Stimulated activated CD4-positive, alpha-beta T cell treated with anti-CD3 and anti-CD28 coated beads, Interleukin-15, amount 100 ng/mL, for 48 hours (primary cell): ENCODE results near the gene LTBP2.

Experiments used
- DNase-seq, 2 donors: peaks; one replicate each; pipeline ENCODE4 v3.0.0-alpha.2; 2020; ENCODE audit warnings: low read depth in 2 of 2

Gene LTBP2

DNA sequence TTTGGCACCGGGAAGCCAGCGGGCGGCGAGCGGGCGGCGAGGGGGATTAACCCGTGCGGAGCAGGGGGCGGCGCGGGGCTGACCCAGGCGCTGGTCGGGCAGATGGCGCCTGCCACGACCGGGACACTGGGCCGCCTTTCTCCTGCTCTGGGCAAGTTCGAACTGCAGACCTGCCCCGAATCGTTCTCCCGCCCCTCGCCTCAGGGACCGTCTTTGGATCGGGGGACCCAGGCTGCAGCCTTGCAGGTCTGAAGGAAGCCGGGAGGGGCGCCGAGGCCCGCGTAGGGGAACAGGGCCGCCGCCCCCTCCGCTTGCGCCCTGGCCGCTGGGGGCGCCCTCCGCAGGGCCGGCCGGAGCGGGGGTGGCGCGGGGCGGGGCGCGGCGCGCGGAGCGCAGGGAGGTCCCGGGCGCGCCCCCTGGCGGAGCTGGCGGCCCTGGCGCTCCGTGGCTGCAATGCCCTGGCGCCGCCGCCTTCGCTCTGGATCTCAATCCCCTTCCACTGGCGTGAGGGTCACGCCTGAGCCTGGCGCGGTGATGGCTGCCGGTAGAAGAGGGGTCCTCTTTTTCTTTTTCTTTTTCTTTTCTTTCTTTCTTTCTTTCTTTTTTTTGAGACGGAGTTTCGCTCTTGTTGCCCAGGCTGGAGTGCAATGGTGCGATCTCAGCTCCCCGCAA is 449 bp upstream of the LTBP2 start:
- peak; percentile 59 to 74 for DNase-seq

DNA sequence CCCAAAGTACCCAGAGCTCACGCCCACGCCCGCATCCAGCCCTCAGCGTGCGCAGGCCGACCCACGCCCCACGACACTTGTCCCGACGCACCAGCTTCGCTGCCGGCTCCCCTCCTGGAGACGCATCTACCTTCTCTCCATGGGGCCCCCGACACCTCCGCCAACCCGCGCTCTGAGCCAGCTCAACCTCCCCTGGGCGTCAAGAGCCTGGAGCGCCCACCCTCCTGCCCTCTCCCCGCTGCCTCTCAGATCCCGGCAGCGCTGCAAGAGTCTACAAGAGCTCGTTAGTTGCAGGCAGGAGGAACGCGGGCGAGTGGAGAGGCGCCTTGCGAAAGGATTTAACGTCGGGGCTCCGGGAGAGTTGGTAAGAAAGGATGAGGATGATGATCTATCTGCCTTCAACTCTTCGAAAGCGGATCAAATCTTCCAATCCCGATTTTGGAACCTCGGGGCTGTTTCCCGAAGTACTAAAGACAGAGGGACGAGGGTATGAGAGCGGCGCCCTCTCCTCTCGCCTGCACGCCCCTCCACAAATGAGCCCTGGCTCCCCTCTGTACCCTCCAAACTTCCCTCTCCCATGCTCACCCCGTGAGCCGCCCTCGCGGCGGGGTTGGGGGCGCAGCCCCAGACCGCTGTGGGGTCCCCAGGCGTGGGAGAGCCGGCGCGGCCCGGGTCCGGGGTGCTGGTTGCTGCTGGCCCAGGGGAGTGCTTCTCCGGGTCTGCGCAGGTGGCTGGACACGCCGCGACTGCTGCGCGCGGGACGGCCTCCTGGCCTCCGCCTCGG is 979 bp downstream of the LTBP2 start:
- DNase-seq = no peak

DNA sequence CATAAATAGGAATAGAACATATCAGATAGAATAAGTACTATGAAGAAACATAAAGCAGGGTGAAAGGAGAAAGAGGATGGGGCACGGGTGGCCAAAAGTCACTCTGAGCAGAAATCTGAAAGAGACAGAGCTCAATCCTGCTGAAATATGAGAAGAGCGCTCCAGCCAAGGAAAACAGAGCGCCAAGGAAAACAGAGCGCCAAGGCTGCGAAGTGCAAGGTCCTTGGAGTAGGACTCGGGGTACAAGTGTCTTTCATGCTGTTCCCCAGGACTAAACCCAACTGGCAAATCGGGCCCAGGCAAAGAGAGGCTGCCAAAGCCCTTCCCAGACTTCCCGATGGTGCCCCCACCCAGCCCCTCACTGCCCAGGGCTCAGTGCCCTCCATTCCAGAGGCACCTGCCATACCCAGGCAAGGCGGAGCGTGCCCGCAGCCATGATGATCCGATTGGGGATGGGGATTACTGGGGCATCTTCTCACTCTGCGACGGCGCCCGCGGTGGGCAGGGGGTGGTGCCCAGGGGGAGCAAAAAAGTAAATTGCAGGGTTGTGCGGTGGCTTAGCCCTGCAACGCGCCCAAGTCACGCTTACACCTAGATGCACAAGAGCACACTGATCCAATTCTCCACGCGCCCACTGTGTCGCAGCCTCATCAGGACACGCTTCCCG is 1.7 kb downstream of the LTBP2 start:
- DNase-seq = no peak

DNA sequence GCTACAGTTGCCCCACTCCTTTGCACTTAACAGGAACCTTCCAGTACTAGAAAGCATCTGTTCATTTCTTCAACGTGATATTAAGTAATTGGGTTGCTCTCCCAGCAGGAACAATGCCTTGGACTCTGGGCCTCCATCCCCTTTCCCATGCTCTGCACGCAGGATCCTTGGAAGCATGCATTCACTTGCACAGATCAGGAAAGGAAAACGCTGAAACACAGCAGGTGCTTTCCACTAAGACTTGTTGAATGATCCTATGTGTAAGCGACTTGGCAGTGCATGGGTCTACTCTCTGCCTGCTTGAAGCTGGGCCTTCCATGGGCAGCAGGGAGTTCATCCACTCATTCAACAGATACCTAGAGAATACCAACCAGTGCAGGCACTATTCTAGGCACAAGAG is 2.3 kb downstream of the LTBP2 start:
- no peak for DNase-seq

DNA sequence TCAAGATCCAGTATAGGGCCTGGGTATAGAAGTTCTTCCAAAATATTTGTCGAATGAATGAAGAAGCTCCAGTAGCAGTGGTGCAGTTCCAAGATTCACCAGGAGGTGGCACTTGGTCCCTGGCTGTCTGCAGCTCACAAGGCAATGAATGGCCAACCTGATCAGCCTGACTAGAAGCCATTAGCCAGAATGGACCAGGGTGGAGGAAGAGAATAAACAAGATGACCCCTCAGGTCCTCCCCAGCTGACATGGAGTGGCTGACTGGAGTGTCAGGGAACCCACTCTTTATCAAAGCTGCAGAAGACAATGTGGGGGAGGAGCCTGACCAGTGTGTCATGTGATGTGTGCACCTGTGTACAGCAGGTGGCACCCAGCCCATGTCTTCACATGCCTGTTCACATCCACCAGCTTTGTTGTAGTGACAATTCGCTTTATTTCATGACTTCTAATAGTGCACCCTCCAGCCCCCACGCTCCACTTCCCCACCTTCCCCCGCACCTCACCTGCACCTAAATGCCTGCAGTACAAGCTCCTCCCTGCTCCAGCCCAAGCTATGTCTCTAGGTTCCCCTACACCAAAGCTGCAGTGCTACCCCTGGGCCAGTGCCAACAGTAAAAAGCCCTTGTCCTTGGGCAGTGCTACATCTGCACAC is 3.0 kb downstream of the LTBP2 start:
- DNase-seq = peak; percentile 69 to 80

DNA sequence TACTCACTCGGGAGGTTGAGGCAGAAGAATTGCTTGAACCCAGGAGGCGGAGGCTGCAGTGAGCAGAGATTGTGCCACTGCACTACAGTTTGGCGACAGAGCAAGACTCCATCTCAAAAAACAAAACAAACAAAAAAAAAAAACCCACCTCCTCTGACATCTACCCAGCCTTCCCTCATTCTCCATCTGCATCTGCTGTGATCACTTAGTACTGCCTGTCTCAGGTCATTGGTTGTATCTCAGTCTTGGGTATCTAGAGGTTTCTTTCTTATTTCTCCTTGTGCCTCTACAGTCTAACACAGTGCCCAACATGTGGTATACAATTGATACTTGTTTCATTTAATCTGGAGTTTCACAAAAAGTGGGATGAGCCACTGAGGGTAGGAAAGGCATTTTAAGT is 5.3 kb downstream of the LTBP2 start:
- no peak for DNase-seq

DNA sequence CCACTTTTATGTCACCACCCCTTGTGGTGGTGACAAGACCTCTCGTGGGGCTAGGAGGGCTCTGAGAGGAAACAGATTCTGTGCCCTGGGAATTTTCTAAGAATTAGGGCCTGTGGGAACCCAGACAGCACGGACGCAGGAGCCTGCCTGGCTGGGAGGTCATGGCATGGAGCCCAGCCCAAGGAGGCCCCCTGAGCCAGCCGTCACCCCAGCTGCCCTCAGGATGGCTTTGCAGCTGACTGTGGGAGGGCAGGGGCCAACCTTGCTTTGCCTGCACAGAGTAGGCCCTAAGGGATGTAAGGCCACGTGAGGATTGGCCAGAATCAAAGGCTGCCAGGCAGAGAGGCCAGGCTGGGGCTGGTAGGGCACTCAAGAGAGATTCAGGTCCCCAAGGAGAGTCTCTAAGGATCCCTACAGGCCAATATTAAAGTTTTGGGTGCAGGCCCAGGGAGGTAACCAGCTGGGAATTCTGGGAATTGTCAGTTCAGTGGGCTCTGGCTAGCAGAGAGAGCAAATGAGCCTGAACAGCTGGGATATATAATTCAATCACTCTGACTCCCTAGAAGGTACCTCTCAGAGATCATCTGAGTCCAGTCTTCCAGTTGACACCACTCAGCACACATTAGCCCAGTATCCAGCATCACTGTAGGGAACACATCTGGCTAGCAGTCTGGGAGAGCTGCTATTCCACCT is 6.4 kb downstream of the LTBP2 start:
- no peak for DNase-seq

DNA sequence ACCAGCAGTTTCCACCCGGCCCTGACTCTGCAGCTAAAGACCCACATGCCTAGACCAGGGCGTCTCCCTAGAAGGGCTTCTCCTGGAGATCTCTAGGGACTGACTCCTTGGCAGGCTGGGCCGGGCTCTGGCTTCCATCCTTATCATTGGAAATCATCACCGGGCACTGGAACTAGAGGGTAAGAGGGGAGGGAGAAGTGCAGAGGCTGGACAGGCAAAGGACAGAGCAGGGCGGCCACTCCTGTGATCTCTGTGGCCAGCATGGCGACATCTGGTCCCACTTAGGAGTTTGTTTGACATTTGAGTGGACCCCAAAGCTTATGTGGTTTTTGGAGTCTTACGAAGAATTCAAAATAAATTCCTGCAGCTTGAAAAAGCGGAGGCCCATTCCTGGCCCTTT is 7.1 kb downstream of the LTBP2 start:
- no peak for DNase-seq

DNA sequence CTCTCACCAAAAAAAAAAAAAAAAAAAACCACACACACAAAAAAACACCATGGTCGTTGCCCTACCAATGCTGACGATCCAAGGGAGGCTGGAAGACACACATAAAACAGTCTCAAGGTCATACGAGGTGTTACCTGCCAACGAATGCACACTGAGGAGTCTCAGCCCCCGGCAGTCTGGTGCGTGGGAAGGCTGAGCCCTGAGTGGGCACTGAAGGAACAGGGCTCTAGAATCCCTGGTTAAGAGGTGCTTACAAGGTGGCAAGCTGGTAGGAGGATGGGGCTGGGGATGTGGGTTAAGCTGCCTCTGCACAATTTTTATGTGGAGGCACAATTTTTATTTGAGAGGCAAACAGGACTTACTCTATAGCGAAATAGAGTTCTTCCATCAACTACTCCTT is 7.9 kb downstream of the LTBP2 start:
- DNase-seq = no peak

DNA sequence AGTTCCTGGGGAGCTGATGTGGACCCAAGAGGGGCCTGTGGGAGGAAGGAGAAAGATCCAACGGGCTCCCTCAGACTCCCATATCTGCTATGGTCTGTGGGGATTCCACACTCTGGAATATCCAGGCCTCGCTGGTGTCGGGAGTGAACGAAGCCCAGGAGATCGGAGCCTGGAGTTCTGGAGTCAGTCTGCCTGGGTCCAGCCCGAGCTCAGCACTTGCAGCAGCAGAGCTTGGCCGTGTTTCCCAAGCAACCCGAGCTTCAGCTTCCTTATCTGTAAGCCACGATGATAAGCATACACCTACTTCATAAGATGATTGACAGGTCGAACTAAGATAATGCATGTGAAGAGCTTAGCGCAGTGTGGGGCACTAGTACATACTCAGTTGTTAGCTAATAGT is 10.1 kb downstream of the LTBP2 start:
- DNase-seq = no peak

DNA sequence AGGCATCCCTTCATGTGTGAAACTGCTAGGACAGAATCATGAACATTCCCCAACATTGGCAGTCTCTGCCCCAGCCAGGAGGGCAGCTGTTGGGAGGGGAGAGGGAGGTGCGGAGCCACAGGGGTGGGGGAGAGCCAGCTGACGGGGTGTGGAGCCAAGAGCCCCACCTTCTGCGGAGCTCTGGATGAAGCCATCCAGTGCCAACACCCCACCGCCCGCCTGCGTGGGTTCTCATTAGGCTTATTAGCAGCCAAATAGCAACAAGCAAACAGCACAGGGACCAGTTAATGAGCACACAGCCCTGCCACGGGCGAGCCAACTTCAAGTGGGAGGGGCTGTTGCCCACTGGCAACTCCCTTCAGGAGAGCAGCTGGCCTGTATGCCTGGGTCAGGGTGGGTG is 12.1 kb downstream of the LTBP2 start:
- no peak for DNase-seq

DNA sequence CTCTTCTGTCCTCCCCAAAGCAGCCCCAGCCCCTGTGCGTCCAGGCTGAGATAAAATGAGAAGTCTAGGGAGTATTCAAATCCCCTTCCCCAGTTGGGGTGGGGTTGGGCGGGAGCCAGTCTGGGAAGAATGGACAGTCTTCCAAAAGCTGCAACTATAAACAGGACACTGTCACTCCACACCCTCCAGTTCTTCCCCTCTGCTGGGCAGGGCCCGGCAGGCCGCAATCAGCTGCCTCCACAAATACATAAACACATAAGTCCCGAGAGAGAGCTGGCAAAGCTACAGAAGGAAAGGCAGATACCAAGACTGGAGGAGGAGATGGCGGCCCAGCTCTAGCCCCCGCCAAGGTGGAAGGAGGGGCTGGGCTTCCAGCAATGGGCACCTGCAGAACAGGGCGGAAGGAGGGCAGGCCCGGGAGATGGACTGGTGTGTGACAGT is 12.7 kb downstream of the LTBP2 start:
- DNase-seq = no peak

DNA sequence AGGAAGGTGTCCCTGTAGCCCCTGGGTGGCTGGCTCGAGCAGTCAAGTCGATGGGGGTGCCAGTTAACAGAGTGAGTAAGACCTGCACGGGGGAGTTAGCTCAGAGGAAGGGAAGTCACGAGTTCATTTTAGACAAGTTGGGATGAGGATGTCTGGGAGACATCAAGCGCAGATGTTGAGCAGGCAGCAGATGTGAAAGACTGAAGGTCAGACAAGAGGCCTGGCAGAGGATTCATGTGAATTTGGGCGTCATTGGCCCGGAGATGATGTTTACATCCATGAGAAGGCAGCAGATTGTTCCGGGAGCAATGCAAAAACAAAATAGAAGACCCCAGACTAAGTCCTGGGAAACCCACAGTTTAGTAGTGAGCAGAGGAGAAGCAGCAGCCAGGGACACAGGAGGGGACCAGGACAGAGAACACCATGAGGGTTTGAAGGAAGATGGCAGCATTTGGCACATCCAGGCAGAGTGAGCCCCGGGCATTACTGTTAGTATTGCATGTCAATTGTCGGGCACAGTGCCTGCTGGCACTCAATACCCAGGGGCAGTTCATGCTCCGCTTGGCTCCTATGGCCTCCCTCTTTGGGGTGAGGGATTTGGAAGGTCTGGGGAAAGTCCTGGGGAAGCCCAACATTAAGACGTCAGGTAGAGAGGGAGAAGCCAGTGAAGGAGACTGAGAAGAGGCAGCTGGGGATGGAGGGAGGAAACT is 15.1 kb downstream of the LTBP2 start:
- DNase-seq = no peak

DNA sequence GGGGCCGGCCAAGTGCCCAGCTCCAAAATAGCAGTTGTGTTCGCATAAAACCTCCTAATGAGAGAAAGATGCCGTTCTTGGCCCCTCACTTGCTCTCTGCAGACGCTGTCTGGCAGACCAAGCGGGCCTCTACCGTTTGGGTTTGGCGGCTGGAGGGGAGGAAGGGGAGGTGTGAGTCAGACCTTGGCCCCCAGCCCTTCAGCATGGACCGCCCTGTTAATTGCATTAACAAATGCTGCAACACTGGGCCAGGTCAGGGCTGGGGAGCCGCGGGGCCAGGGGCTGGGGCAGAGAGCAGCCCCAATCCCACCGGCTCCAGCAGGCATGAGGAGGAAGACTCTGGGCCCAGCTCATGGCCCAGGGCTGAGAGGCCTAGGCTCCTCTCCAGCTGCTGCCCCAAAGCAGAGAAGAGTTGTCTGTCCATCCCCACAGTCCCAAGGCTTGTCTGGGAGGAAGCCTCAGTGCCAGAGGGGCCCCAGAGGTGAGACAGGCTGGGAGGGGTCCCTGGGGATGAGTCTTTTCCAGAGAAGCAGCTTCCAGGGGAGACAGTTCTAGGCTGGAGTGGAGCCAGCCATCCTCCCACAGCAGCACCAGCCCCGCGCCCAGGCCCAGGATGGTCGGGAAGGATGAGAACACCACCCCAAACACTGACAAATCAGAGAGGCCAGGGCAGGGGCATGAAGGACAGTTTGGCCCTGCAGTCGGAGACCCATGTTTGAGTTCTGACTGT is 16.9 kb downstream of the LTBP2 start:
- no peak for DNase-seq

DNA sequence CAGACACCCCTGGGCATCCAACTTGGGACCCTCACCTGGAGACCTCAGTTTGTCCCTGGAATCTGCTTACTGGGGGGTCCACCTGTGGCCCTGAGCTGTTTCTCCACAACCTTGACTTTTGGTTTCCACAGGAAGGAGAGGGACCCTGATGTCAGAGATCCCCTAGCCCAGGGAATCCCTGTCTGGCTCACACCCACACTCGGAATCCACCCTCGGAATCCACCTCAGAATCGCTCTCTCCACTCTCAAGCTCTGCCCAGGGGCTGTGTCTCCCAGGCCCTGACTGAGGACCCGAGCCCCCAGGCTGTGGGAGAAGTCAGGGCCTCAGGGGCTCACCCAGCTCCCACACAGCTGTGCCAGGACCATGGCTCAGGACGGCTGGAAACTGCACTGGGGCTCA is 17.4 kb downstream of the LTBP2 start:
- no peak for DNase-seq

DNA sequence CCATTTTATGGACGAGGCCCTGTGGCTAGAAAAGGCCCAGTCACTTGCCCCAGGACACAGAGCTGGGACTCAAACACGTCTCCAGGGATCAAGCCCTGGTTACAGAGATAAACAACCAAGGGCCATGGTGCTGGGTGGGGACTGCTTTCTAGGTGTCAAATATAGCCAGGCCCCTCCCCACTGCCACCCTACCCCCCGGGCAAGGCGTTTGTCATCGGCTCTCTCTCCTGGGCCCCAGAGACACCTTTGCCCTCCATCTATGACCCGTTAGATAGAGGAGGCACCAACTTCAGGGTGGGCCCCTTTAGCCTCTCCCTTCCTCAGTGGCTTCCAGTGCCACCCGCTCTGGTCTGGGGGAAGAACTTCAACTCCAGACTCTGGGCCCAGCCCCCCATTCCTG is 18.0 kb downstream of the LTBP2 start:
- no peak for DNase-seq

DNA sequence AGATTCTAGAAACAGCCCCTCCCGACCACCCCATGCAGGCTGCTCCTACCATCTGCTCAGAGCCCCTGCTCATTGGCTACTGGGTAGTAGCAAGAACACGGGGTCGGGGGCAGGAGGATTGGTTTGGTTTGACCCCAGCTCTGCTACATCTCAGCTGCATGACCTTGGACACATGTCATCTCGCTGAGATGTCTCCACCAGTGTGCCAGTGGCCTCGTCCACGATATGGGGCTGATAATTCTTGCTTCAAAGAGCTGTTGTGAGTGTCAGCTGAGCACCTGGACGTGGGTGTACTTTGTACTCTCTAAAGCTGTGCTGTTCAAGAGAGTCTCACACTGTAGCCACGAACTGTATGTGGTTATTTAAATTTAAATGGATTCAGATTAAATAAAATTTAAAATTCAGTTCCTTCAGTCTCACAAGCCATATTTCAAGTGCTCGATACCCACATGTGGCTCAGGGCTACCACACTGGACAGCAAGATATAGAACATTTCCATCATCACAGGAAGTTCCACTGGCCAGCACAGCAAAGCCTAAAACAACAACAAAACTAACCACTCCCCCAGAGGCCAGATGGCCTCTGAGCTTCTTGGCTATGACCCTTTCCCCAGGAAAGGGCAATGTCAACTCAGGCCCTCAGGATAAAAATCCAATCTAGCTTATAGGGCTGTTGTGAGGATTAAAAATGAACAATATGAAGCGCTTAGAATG is 18.6 kb downstream of the LTBP2 start:
- DNase-seq = no peak

DNA sequence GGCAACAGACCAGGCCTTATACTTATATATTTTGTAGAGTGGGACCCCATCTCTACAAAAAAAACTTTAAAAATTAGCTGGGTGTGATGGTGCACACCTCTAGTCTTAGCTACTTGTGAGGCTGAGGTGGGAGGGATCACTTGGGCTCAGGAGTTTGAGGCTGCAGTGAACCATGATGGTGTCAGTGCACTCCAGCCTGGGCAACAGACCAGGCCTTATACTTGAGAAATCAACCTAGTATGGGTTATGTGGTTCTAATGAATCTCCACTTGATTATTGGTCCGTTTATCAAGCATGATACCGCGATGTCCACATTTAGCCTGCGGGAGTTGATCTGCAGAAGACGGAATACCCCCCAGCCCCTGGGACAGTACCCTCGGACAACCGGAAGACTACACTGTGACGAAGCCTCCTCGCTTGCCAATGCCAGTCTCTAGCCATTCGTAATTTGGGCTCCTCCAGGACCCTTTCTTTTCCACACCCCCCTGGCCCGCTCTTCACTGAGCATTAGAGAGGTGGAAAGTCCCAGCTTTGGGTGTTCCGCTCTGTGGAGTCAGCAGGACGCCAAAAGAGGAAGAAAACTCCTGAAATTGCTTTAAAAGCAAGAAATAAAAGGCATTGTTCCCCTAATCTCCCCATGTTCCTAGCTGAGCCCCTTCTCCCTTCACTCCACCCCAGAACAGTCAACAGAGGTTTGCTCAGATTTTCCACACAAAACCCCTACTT is 19.4 kb downstream of the LTBP2 start:
- no peak for DNase-seq

DNA sequence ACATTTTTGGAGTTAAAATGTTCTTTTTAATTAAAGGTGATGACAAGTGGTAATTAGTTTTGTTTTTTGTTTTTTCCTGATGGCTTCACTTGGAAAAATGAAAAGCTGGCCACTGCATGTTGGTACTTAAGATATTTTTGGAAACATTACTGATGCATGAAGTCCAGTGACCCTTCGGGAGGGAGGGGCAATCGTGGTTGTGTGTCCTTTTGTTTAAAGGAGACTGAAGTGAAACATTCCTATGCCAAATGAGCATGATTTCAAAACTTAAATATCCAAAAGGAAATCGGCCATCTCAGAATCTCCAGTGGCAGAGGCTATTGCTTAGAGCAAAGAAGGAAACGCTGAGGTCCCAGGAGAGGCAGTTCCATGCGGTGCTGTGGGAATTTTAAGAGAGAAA is 20.1 kb downstream of the LTBP2 start:
- DNase-seq = no peak
